ENCODE measurements around the gene SS18L1. TPM values are rescaled to one million over a fixed set of nuclear protein-coding genes. Genes with fewer than 3 reads are reported as not detected.

Gene SS18L1
- total RNA-seq, 1 experiment from 2014 or later: 34.7 TPM

DNA sequence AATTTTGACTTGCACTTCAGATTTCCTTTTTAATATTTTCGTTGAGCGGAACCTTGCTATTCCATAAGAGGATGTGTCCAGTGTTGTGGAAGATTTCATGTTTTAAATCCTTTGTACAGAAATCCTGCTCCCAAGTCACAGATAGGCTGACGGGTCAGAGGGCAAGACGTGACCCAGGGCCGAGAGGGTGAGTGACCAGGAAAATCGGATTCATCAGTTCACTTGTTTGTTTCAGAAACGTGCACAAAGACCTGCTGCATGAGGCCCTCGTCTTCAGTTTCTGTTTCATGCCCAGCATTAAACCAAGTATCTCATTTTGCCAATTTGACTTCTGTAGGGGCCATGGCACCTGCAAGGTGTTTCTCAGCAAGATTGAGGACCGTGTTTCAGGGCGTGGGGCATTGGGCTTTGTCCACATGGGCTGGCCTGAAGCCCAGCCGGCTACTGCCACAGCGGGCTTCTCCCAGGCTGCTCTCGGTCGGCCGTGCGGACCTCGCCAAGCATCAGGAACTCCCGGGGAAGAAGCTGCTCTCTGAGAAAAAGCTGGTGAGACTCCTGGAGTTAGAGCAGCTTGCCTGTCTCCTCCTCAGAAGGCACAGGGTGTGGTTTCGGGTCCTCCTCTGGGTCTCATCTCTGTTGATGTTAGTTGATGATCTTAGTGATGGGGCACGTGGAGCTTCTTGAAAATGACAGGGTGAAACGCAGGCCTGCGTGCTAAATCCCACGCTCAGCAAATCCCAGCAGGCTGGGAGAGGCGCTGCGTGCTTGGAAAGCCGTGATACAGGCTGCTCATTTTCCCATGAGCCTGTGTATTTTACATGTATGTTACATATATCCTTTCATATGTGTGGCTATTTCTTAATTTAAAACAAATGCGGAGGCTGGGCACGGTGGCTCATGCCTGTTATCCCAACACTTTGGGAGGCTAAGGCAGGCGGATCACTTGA lies 49.8 kb downstream of the SS18L1 start:
- CTCF ChIA-PET: no interaction called here
- Histone ChIP-seq H3K4me3 (ENCODE audit: low read depth, low read length, poor library complexity, severe bottlenecking) (no peak overlapping the region), H3K36me3 (ENCODE audit: insufficient read depth, low read length, poor library complexity, severe bottlenecking) (peaks cover 39% of the 10 kb centered on the region), H3K9me3 (ENCODE audit: low read depth, low read length, poor library complexity, severe bottlenecking) (no peaks in the 10 kb centered on the region), H3K4me1 (ENCODE audit: insufficient read depth, low read length, poor library complexity, severe bottlenecking) (no peaks in the 10 kb centered on the region), H3K27ac (ENCODE audit: low read depth, low read length, poor library complexity, severe bottlenecking) (peak overlapping the region; percentile 16), H3K27me3 (replicated peaks; ENCODE audit: insufficient read depth, low read depth, low read length, poor library complexity) (no peaks in the 10 kb centered on the region)
- no peak for DNase-seq (ENCODE audit: low spot score)
- TF ChIP-seq, protein P1, sequence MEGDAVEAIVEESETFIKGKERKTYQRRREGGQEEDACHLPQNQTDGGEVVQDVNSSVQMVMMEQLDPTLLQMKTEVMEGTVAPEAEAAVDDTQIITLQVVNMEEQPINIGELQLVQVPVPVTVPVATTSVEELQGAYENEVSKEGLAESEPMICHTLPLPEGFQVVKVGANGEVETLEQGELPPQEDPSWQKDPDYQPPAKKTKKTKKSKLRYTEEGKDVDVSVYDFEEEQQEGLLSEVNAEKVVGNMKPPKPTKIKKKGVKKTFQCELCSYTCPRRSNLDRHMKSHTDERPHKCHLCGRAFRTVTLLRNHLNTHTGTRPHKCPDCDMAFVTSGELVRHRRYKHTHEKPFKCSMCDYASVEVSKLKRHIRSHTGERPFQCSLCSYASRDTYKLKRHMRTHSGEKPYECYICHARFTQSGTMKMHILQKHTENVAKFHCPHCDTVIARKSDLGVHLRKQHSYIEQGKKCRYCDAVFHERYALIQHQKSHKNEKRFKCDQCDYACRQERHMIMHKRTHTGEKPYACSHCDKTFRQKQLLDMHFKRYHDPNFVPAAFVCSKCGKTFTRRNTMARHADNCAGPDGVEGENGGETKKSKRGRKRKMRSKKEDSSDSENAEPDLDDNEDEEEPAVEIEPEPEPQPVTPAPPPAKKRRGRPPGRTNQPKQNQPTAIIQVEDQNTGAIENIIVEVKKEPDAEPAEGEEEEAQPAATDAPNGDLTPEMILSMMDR (conservative IDR thresholded peaks at IDR 0.05; ENCODE audit: low read depth, low read length): no peak
- TF ChIP-seq EZH2 (IDR thresholded peaks at IDR 0.05; ENCODE audit: borderline replicate concordance, low read depth, low read length, poor library complexity, severe bottlenecking): no peak
- POLR2A ChIA-PET (ENCODE audit: low non-redundant PET): no interaction called here
- no TSS peak for BruUV-seq (replicated peaks)
- intact Hi-C loops (cut with micrococcal nuclease; ENCODE audit: unreplicated experiment): no loop called here

DNA sequence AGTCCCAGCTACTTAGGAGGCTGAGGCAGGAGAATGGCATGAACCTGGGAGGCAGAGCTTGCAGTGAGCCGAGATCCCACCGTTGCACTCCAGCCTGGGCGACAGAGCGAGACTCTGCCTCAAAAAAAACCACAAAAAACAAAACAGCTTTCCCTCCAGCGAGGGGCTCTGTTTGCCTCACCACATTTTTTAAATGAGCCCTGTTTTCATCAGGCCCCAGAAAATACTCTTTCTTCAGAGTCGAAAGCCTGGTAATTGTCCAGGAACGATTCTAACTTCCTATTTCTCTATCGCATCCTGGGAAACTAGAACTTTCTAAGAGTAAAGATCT lies 51.5 kb downstream of the SS18L1 start:
- no peak for DNase-seq (ENCODE audit: low spot score)
- TF ChIP-seq, protein P1 (conservative IDR thresholded peaks at IDR 0.05; ENCODE audit: low read depth, low read length): no peak
- no peak for TF ChIP-seq EZH2 (IDR thresholded peaks at IDR 0.05; ENCODE audit: borderline replicate concordance, low read depth, low read length, poor library complexity, severe bottlenecking)
- Histone ChIP-seq H3K9me3 (ENCODE audit: low read depth, low read length, poor library complexity, severe bottlenecking) (no peaks in the 10 kb centered on the region), H3K36me3 (ENCODE audit: insufficient read depth, low read length, poor library complexity, severe bottlenecking) (peaks cover 40% of the 10 kb centered on the region), H3K27ac (ENCODE audit: low read depth, low read length, poor library complexity, severe bottlenecking) (no peak overlapping the region), H3K4me3 (ENCODE audit: low read depth, low read length, poor library complexity, severe bottlenecking) (no peak overlapping the region), H3K4me1 (ENCODE audit: insufficient read depth, low read length, poor library complexity, severe bottlenecking) (no peaks in the 10 kb centered on the region), H3K27me3 (replicated peaks; ENCODE audit: insufficient read depth, low read depth, low read length, poor library complexity) (no peaks in the 10 kb centered on the region)
- intact Hi-C loops (cut with micrococcal nuclease; ENCODE audit: unreplicated experiment): no loop called here
- BruUV-seq (replicated peaks): no TSS peak
- ChIA-PET CTCF (no interaction called here), POLR2A (ENCODE audit: low non-redundant PET) (no interaction called here)

DNA sequence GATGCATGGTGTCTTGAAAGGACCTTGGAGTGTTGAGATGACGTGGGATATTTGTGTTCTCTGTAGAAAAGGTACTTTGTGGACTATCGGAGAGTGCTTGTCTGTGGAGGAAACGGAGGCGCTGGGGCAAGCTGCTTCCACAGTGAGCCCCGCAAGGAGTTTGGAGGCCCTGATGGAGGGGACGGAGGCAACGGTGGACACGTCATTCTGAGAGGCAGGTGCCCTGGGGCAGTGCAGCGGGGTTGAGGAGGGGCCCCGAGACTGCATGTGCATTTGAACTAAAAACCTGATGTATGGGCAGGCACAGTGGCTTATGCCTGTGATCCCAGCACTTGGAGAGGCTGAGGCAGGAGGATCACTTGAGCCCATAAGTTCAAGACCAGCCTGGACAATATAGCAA lies 52.2 kb downstream of the SS18L1 start:
- CTCF ChIA-PET: no interaction called here
- H3K4me1 ChIP-seq (ENCODE audit: insufficient read depth, low read length, poor library complexity, severe bottlenecking): peaks cover 2% of the 10 kb centered on the region

More for the DNA sequence above, 52.2 kb downstream of the SS18L1 start:
- TF ChIP-seq EZH2 (IDR thresholded peaks at IDR 0.05; ENCODE audit: borderline replicate concordance, low read depth, low read length, poor library complexity, severe bottlenecking): no peak
- TF ChIP-seq, protein P1 (conservative IDR thresholded peaks at IDR 0.05; ENCODE audit: low read depth, low read length): no peak
- no TSS peak for BruUV-seq (replicated peaks)
- Histone ChIP-seq H3K27ac (ENCODE audit: low read depth, low read length, poor library complexity, severe bottlenecking) (no peak overlapping the region), H3K9me3 (ENCODE audit: low read depth, low read length, poor library complexity, severe bottlenecking) (no peaks in the 10 kb centered on the region), H3K36me3 (ENCODE audit: insufficient read depth, low read length, poor library complexity, severe bottlenecking) (peaks cover 42% of the 10 kb centered on the region), H3K4me3 (ENCODE audit: low read depth, low read length, poor library complexity, severe bottlenecking) (no peak overlapping the region), H3K27me3 (replicated peaks; ENCODE audit: insufficient read depth, low read depth, low read length, poor library complexity) (no peaks in the 10 kb centered on the region)
- POLR2A ChIA-PET (ENCODE audit: low non-redundant PET): no interaction called here
- DNase-seq (ENCODE audit: low spot score): no peak
- intact Hi-C loops (cut with micrococcal nuclease; ENCODE audit: unreplicated experiment): no loop called here

Data from A673 (cell line).